Putamen (tissue), 1 donor: ENCODE results near the gene STPG2.
"Not testable (repeated sequence)": the region's sequence is repeated elsewhere in the genome, so short reads cannot be mapped to it uniquely, and the experiment has no call there.

Source experiments
- DNase-seq: peaks from one replicate; pipeline ENCODE4 v3.0.0-alpha.2; 2016; ENCODE audit warnings: low spot score

The STPG2 gene

GRCh38 chr4:97639961-97640360, 503.3 kb downstream of the STPG2 start:
- DNase-seq = no peak

- DNase-seq = not testable (repeated sequence)
Measured at GRCh38 chr4:97633831-97634230, 509.4 kb downstream of the STPG2 start.

- no peak for DNase-seq
Measured at GRCh38 chr4:97627750-97628149, 515.5 kb downstream of the STPG2 start.

- no peak for DNase-seq
Measured at GRCh38 chr4:97624204-97624603, 519.1 kb downstream of the STPG2 start.

- DNase-seq = no peak
Measured at GRCh38 chr4:97605932-97606331, 537.3 kb downstream of the STPG2 start.

GRCh38 chr4:97593248-97593647, 550.0 kb downstream of the STPG2 start:
- DNase-seq = no peak

- no peak for DNase-seq
Measured at GRCh38 chr4:97590266-97590665, 553.0 kb downstream of the STPG2 start.

GRCh38 chr4:97589481-97590196, 553.6 kb downstream of the STPG2 start:
- no peak for DNase-seq

- DNase-seq = no peak
Measured at GRCh38 chr4:97587912-97588311, 555.4 kb downstream of the STPG2 start.

- DNase-seq = no peak
Measured at GRCh38 chr4:97585274-97585673, 558.0 kb downstream of the STPG2 start.

- DNase-seq = no peak
Measured at GRCh38 chr4:97582890-97583289, 560.4 kb downstream of the STPG2 start.

- DNase-seq = no peak
Measured at GRCh38 chr4:97577004-97577403, 566.3 kb downstream of the STPG2 start.

GRCh38 chr4:97560009-97560408, 583.3 kb downstream of the STPG2 start:
- DNase-seq = no peak

- DNase-seq = no peak
Measured at GRCh38 chr4:97558204-97558778, 585.0 kb downstream of the STPG2 start.

- DNase-seq = not testable (repeated sequence)
Measured at GRCh38 chr4:97550637-97551036, 592.6 kb downstream of the STPG2 start.

- no peak for DNase-seq
Measured at GRCh38 chr4:97548943-97549583, 594.2 kb downstream of the STPG2 start.

- no peak for DNase-seq
Measured at GRCh38 chr4:97548186-97548585, 595.1 kb downstream of the STPG2 start.

GRCh38 chr4:97531351-97531750, 611.9 kb downstream of the STPG2 start:
- DNase-seq = no peak

- DNase-seq = no peak
Measured at GRCh38 chr4:97530676-97531075, 612.6 kb downstream of the STPG2 start.

- no peak for DNase-seq
Measured at GRCh38 chr4:97525236-97525635, 618.0 kb downstream of the STPG2 start.

GRCh38 chr4:97517939-97518338, 625.3 kb downstream of the STPG2 start:
- DNase-seq = no peak

- no peak for DNase-seq
Measured at GRCh38 chr4:97513917-97514316, 629.4 kb downstream of the STPG2 start.
